Renal cortex interstitium (tissue), 11 donors: ENCODE data around the gene GNL3. TPM values are rescaled to one million over a fixed set of nuclear protein-coding genes. Genes with fewer than 3 reads are reported as not detected.

Experiments used
- DNase-seq, 11 donors: peaks; one replicate each; pipeline ENCODE4 v3.0.0-alpha.2; 2013; ENCODE audit warnings: low read depth in 9 of 11, low spot score in 4 of 11; ENCODE audit errors: extremely low read depth in 1 of 11
- polyA plus RNA-seq, 3 donors: library from polyadenylated mRNA; unstranded; fragments of 120-200 nt; gene quantifications; one replicate each; pipeline ENCODE4 v1.2.1, GENCODE V29; 2013; ENCODE audit not compliant: insufficient read length in 3 of 3

Gene GNL3
- polyA plus RNA-seq, 3 donors, result 92.5 to 109 (median 105) TPM

DNA sequence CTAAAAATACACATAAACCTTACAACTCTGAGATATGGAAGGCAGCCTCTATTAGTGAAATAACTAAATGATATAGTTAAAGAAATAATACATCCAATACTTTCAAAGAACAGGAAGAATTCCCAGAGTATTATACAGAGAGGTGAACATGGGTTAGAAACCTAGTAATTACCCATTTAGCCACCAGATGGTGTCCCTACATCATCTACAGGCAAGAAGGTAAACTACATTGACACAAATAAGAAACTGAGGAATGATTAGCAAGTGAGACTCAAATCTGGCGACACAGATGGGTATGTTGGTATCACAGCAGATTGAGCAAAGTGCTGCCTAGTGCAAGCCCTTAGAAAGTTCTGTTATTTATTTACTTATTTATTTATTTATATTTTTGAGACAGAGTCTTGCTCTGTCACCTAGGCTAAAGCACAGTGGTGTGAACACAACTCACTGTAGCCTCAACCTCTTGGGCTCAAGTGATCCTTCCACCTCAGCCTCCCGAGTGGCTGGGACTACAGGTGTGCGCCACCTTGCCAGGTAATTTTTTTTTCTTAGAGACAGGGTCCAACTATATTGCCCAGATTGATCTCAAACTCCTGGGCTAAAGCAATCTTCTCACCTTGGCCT is 56.7 kb downstream of the GNL3 start:
- peak in 6 of 11 donors; percentile 1 to 18 (median 6) for DNase-seq

DNA sequence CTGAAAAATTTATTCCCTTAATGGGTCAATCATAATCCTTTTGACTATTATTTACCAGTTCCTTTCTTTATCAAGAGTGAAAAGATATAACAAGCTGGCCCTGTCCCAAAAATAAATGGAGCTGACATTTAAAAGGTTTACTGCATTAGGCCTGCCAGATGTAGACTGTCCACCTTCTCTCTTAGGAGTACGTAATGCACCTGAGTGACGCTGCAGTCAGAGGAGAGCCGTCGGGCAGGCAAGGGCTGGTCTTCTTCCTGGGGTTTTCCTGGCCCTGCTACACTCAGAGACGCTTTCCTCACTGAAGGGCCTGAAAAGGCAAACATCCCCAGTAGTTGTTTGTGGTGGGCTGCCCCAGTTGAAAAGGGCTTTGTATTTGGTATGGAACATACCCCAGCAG is 57.3 kb downstream of the GNL3 start:
- DNase-seq, result no peak

DNA sequence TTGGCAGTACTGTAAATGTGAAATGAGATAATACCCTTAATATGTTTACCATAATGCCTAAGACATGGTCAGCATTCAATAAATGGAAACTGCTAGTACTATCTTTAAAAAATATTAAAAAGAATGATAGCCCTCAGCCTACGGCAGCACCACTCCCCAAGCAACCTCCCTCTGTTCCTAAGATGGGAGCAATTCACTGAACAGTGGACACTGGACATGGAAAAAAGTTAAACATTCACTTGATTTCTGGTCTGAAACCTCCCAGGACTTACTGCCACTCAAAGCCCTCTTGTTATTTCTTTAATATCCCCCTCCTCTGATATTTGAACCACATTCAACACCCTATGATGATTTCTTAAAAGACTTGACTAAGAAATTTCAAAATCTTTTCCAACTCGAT is 57.9 kb downstream of the GNL3 start:
- DNase-seq, result no peak

Other genes with a start within 250 kb of the GNL3 start
- gene SEMA3G, start 240.9 kb upstream of the GNL3 start, polyA plus RNA-seq, result 10 to 100 TPM; 23.5 to 32.7 (median 24.5) TPM
- 1 to 10 TPM; 6.1 to 7.2 (median 6.5) TPM for gene TNNC1, start 232.0 kb upstream of the GNL3 start, polyA plus RNA-seq
- gene NISCH, start 230.4 kb upstream of the GNL3 start, polyA plus RNA-seq, result 100 to 1,000 TPM in 2 of 3 donors, 10 to 100 TPM in 1; 99.3 to 150 (median 115) TPM
- 10 to 100 TPM; 33.9 to 45.5 (median 44.6) TPM for gene STAB1, start 190.7 kb upstream of the GNL3 start, polyA plus RNA-seq
- gene NT5DC2, start 152.2 kb upstream of the GNL3 start, polyA plus RNA-seq, result 100 to 1,000 TPM; 142 to 196 (median 165) TPM
- gene UQCC5, start 149.4 kb upstream of the GNL3 start, polyA plus RNA-seq, result 10 to 100 TPM; 17.4 to 28.2 (median 20.8) TPM
- 10 to 100 TPM; 56.3 to 65.6 (median 64.0) TPM for gene PBRM1, start 119 bp upstream of the GNL3 start, polyA plus RNA-seq
- 100 to 1,000 TPM; 123 to 142 (median 127) TPM for gene GLT8D1, start 19.8 kb downstream of the GNL3 start, polyA plus RNA-seq
- 100 to 1,000 TPM; 148 to 176 (median 164) TPM for gene SPCS1, start 20.1 kb downstream of the GNL3 start, polyA plus RNA-seq
- 10 to 100 TPM; 29.0 to 31.2 (median 29.2) TPM for gene NEK4, start 84.9 kb downstream of the GNL3 start, polyA plus RNA-seq
- gene ITIH1, start 91.6 kb downstream of the GNL3 start, polyA plus RNA-seq, result under 1 TPM in 1 of 3 donors, not detected in 2; 0.28 TPM
- gene ITIH3, start 108.8 kb downstream of the GNL3 start, polyA plus RNA-seq, result 1 to 10 TPM; 5.8 to 8.0 (median 7.2) TPM
- 10 to 100 TPM in 2 of 3 donors, 1 to 10 TPM in 1; 5.1 to 14.7 (median 10.2) TPM for gene ITIH4, start 144.6 kb downstream of the GNL3 start, polyA plus RNA-seq
- gene MUSTN1, start 149.0 kb downstream of the GNL3 start, polyA plus RNA-seq, result 1 to 10 TPM in 1 of 3 donors, under 1 TPM in 2; 0.27 to 1.8 (median 0.79) TPM
- gene STIMATE, start 211.5 kb downstream of the GNL3 start, polyA plus RNA-seq, result 10 to 100 TPM; 14.6 to 17.0 (median 15.9) TPM